ENCODE results near the gene PRR16.

DNA sequence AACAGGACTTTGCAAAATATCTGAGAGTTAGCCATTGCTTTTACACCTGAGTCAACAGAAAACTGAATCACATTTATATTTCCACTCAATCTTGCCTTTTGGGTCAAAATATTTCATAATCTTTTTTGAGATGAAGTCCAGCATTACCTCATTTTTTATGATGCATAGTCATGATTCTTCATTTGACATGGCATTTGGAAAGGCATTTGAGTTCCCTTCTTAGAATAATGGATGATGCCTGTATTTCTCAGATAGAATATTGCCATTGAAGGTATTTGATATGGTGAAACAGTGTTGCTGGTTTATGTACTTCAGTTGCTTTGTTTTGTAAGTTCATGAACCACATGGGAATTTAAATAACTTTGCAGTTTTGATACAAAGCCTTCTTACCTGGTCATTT is 180.4 kb downstream of the PRR16 start:
- TF ChIP-seq TAF1 (CRISPR knock-in tag; IDR thresholded peaks at IDR 0.05): no peak
- TF ChIP-seq, protein P1, sequence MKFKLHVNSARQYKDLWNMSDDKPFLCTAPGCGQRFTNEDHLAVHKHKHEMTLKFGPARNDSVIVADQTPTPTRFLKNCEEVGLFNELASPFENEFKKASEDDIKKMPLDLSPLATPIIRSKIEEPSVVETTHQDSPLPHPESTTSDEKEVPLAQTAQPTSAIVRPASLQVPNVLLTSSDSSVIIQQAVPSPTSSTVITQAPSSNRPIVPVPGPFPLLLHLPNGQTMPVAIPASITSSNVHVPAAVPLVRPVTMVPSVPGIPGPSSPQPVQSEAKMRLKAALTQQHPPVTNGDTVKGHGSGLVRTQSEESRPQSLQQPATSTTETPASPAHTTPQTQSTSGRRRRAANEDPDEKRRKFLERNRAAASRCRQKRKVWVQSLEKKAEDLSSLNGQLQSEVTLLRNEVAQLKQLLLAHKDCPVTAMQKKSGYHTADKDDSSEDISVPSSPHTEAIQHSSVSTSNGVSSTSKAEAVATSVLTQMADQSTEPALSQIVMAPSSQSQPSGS (CRISPR knock-in tag; IDR thresholded peaks at IDR 0.05): no peak
- no peak for TF ChIP-seq SIN3B (IDR thresholded peaks at IDR 0.05; ENCODE audit: low read length)
- TF ChIP-seq EZH2 (conservative IDR thresholded peaks at IDR 0.05; ENCODE audit: low read depth, low read length): no peak
- TF ChIP-seq NFIC (IDR thresholded peaks at IDR 0.05; ENCODE audit: low read length): no peak
- no peak for TF ChIP-seq ZNF263 (CRISPR knock-in tag; IDR thresholded peaks at IDR 0.05)
- TF ChIP-seq, protein P2, sequence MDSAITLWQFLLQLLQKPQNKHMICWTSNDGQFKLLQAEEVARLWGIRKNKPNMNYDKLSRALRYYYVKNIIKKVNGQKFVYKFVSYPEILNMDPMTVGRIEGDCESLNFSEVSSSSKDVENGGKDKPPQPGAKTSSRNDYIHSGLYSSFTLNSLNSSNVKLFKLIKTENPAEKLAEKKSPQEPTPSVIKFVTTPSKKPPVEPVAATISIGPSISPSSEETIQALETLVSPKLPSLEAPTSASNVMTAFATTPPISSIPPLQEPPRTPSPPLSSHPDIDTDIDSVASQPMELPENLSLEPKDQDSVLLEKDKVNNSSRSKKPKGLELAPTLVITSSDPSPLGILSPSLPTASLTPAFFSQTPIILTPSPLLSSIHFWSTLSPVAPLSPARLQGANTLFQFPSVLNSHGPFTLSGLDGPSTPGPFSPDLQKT (CRISPR knock-in tag; IDR thresholded peaks at IDR 0.05; ENCODE audit: borderline replicate concordance): no peak
- TF ChIP-seq POLR2AphosphoS5 (IDR thresholded peaks at IDR 0.05; ENCODE audit: low read depth, low read length): no peak
- TF ChIP-seq, protein P3, sequence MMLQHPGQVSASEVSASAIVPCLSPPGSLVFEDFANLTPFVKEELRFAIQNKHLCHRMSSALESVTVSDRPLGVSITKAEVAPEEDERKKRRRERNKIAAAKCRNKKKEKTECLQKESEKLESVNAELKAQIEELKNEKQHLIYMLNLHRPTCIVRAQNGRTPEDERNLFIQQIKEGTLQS (CRISPR knock-in tag; IDR thresholded peaks at IDR 0.05): no peak
